ENCODE measurements around the gene KBTBD12. TPM values are rescaled to one million over a fixed set of nuclear protein-coding genes. Genes with fewer than 3 reads are reported as not detected.

KBTBD12 gene
- total and polyA plus RNA-seq, 2 donors (not counting 3 experiments of a cell fraction or from before 2014, with no cell fraction given) = not detected

DNA sequence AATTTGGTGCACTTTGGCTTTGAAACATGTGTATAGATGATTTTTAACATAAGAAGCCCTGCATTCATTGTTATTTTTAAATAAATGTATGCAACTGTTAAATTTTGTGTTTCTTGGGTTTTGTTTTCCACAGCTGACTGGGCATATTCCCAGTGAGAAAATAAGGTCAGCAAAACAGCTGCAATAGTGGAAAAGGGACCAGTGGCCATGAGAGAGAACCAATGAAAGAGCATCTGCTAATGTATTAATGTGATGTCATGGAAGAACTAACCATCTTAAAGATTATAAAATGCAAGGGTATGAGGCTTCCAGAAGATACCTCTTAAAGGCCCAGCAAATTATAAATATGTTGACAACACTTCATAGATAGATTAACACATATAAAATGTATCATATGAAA is 31.0 kb upstream of the KBTBD12 start:
- intact Hi-C loops (cut with micrococcal nuclease) (no loop called here), dilution Hi-C loops (cut with MboI; ENCODE audit: extremely low pct_ligation_motif_present, low sequenced_read_pairs) (no loop called here)
- H3K9me3 ChIP-seq (replicated peaks; ENCODE audit: control insufficient read depth, insufficient read depth, low read length) = no peaks in the 10 kb centered on the region
- no peaks in the 10 kb centered on the region for H3K79me2 ChIP-seq (ENCODE audit: control insufficient read depth, insufficient read depth, low read length)
- no TSS peak for BruUV-seq (replicated peaks)
- H3K4me1 ChIP-seq (ENCODE audit: control insufficient read depth, extremely low read depth, insufficient read depth, low read length) = no peaks in the 10 kb centered on the region
- TF ChIP-seq JUN (IDR thresholded peaks at IDR 0.05; ENCODE audit: borderline replicate concordance, insufficient read depth, insufficient read length, low read depth) (no peak), POLR2A (IDR thresholded peaks at IDR 0.05; ENCODE audit: low read depth, low read length) (no peak), EZH2 (IDR thresholded peaks at IDR 0.05; ENCODE audit: borderline replicate concordance, low read depth, low read length, severe bottlenecking) (no peak), FOS (IDR thresholded peaks at IDR 0.05; ENCODE audit: borderline replicate concordance, insufficient read depth, low read length) (no peak), GATA2 (IDR thresholded peaks at IDR 0.05; ENCODE audit: insufficient read depth, insufficient read length, low read depth, low read length) (no peak), MYC (IDR thresholded peaks at IDR 0.05; ENCODE audit: low read depth, low read length) (no peak), POLR2AphosphoS5 (IDR thresholded peaks at IDR 0.05; ENCODE audit: insufficient read depth, low read depth, low read length) (no peak)
- TF ChIP-seq, protein P1, sequence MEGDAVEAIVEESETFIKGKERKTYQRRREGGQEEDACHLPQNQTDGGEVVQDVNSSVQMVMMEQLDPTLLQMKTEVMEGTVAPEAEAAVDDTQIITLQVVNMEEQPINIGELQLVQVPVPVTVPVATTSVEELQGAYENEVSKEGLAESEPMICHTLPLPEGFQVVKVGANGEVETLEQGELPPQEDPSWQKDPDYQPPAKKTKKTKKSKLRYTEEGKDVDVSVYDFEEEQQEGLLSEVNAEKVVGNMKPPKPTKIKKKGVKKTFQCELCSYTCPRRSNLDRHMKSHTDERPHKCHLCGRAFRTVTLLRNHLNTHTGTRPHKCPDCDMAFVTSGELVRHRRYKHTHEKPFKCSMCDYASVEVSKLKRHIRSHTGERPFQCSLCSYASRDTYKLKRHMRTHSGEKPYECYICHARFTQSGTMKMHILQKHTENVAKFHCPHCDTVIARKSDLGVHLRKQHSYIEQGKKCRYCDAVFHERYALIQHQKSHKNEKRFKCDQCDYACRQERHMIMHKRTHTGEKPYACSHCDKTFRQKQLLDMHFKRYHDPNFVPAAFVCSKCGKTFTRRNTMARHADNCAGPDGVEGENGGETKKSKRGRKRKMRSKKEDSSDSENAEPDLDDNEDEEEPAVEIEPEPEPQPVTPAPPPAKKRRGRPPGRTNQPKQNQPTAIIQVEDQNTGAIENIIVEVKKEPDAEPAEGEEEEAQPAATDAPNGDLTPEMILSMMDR (IDR thresholded peaks at IDR 0.05; ENCODE audit: extremely low read depth in 1 of 2, insufficient read depth in 1 of 2, low read depth in 1 of 2, low read length in 2 of 2) = no peak
- TF ChIP-seq, protein P2, sequence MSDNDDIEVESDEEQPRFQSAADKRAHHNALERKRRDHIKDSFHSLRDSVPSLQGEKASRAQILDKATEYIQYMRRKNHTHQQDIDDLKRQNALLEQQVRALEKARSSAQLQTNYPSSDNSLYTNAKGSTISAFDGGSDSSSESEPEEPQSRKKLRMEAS (IDR thresholded peaks at IDR 0.05; ENCODE audit: insufficient read depth, insufficient read length) = no peak
- DNase-seq (ENCODE audit: low read depth, low spot score) (no peak), FAIRE-seq (no peak)
- no peak overlapping the region for H3K4me3 ChIP-seq (replicated peaks in 1 of 3; ENCODE audit: insufficient read depth in 1 of 3, low read depth in 1 of 3, low read length in 3 of 3)
- POLR2A ChIA-PET = no interaction called here
- H3K27me3 ChIP-seq (ENCODE audit: control insufficient read depth in 2 of 2, insufficient read depth in 2 of 2, low read length in 2 of 2) = peaks cover 13 to 15% of the 10 kb centered on the region in 2 experiments
- H3K27ac ChIP-seq (ENCODE audit: insufficient read depth, low read depth, low read length) = no peak overlapping the region
- no peak overlapping the region for H3K9ac ChIP-seq (replicated peaks; ENCODE audit: extremely low read depth, insufficient read depth, low read length)
- H2AFZ ChIP-seq (ENCODE audit: low read depth, low read length) = no peak overlapping the region
- CTCF ChIA-PET = no interaction called here
- no peaks in the 10 kb centered on the region for H3K36me3 ChIP-seq (ENCODE audit: control insufficient read depth in 2 of 2, extremely low read depth in 1 of 2, insufficient read depth in 2 of 2, low read length in 2 of 2)
- no peaks in the 10 kb centered on the region for H4K20me1 ChIP-seq (replicated peaks; ENCODE audit: control insufficient read depth, extremely low read depth, insufficient read depth, low read length)
- H3K9me1 ChIP-seq (replicated peaks; ENCODE audit: control insufficient read depth, extremely low read depth, insufficient read depth, low read length) = no peaks in the 10 kb centered on the region
- no peak overlapping the region for H3K4me2 ChIP-seq (ENCODE audit: insufficient read depth, low read length)
